Stimulated activated CD4-positive, alpha-beta T cell treated with anti-CD3 and anti-CD28 coated beads, Interleukin-4, amount 100 ng/mL, for 48 hours (primary cell): ENCODE measurements around the gene CYP2A6.
"Not testable (repeated sequence)": the region's sequence is repeated elsewhere in the genome, so short reads cannot be mapped to it uniquely, and the experiment has no call there.

ENCODE experiments used
- DNase-seq, 2 donors: peaks; one replicate each; pipeline ENCODE4 v3.0.0-alpha.2; 2020; ENCODE audit warnings: low read depth in 2 of 2

The CYP2A6 gene

GRCh38 chr19:40850277-40850676, at the start of gene CYP2A6:
CYP2A6 (minus strand) TSS chr19:40850447; CDS start chr19:40850426, 21 bp downstream.
- not testable (repeated sequence) for DNase-seq

- not testable (repeated sequence) for DNase-seq
Measured at GRCh38 chr19:40899964-40900363, 49.7 kb upstream of the CYP2A6 start.

GRCh38 chr19:40896843-40897789, 46.9 kb upstream of the CYP2A6 start:
- not testable (repeated sequence) for DNase-seq

- DNase-seq: no peak
Measured at GRCh38 chr19:40896418-40896796, 46.2 kb upstream of the CYP2A6 start.

GRCh38 chr19:40893112-40893511, 42.9 kb upstream of the CYP2A6 start:
- no peak for DNase-seq

- DNase-seq: no peak
Measured at GRCh38 chr19:40889366-40889765, 39.1 kb upstream of the CYP2A6 start.

- DNase-seq: no peak
Measured at GRCh38 chr19:40888191-40888590, 37.9 kb upstream of the CYP2A6 start.

GRCh38 chr19:40884187-40884931, 34.1 kb upstream of the CYP2A6 start:
- DNase-seq: not testable (repeated sequence)

GRCh38 chr19:40882062-40882461, 31.8 kb upstream of the CYP2A6 start, which contains the start of gene CYP2A7:
CYP2A7 (minus strand) TSS chr19:40882231; CDS start chr19:40882210, 21 bp downstream.
- DNase-seq: not testable (repeated sequence)

GRCh38 chr19:40879349-40879748, 29.1 kb upstream of the CYP2A6 start:
- DNase-seq: not testable (repeated sequence)

- peak; percentile 84 to 90 for DNase-seq
Measured at GRCh38 chr19:40875526-40875951, 25.3 kb upstream of the CYP2A6 start.

- DNase-seq: not testable (repeated sequence)
Measured at GRCh38 chr19:40874874-40875273, 24.6 kb upstream of the CYP2A6 start.

- DNase-seq: not testable (repeated sequence)
Measured at GRCh38 chr19:40873873-40874272, 23.6 kb upstream of the CYP2A6 start.

GRCh38 chr19:40872209-40872608, 22.0 kb upstream of the CYP2A6 start:
- no peak for DNase-seq

- DNase-seq: no peak
Measured at GRCh38 chr19:40867701-40868100, 17.5 kb upstream of the CYP2A6 start.

GRCh38 chr19:40864739-40865496, 14.7 kb upstream of the CYP2A6 start:
- not testable (repeated sequence) for DNase-seq

GRCh38 chr19:40862785-40863184, 12.5 kb upstream of the CYP2A6 start:
- no peak for DNase-seq

GRCh38 chr19:40862333-40862732, 12.1 kb upstream of the CYP2A6 start:
- DNase-seq: no peak

GRCh38 chr19:40858109-40858508, 7.9 kb upstream of the CYP2A6 start:
- DNase-seq: no peak

- not testable (repeated sequence) for DNase-seq
Measured at GRCh38 chr19:40852467-40853152, 2.4 kb upstream of the CYP2A6 start.

GRCh38 chr19:40846722-40847121, 3.5 kb downstream of the CYP2A6 start:
- not testable (repeated sequence) for DNase-seq
